H9 (cell line): ENCODE results near the gene TEX2. TPM values are rescaled to one million over a fixed set of nuclear protein-coding genes. Genes with fewer than 3 reads are reported as not detected.

Experiments
- DNase-seq: peaks from one replicate; pipeline ENCODE4 v3.0.0-alpha.2; 2017
- H2AFZ ChIP-seq: one replicate; pipeline ENCODE4 v1.6.1; 2013; ENCODE audit warnings: mild to moderate bottlenecking, low read length, control low read depth, moderate library complexity
- H2AK5ac ChIP-seq: 2 replicates; pipeline ENCODE4 v1.6.1; 2013; ENCODE audit warnings: low read length, control low read depth, mixed read lengths; ENCODE audit not compliant: insufficient read length
- H2BK120ac ChIP-seq: one replicate; pipeline ENCODE4 v1.6.1; 2013; ENCODE audit warnings: low read depth, mild to moderate bottlenecking, low read length, control low read depth, inconsistent platforms; ENCODE audit not compliant: poor library complexity, severe bottlenecking
- H2BK12ac ChIP-seq: 2 replicates; pipeline ENCODE4 v1.6.1; 2013; ENCODE audit warnings: low read length, control low read depth, mixed read lengths, low read depth; ENCODE audit not compliant: insufficient read length
- H2BK15ac ChIP-seq: 2 replicates; pipeline ENCODE4 v1.6.1; 2013; ENCODE audit warnings: low read depth, low read length, control low read depth
- H2BK20ac ChIP-seq: one replicate; pipeline ENCODE4 v1.6.1; 2013; ENCODE audit warnings: low read depth, mild to moderate bottlenecking, low read length, control low read depth, inconsistent platforms; ENCODE audit not compliant: poor library complexity, severe bottlenecking
- H2BK5ac ChIP-seq: 2 replicates; pipeline ENCODE4 v1.6.1; 2013; ENCODE audit warnings: low read length, control low read depth, mixed read lengths; ENCODE audit not compliant: insufficient read length
- H3K14ac ChIP-seq: 2 replicates; pipeline ENCODE4 v1.6.1; 2013; ENCODE audit warnings: low read length, control low read depth; ENCODE audit not compliant: insufficient read depth
- H3K18ac ChIP-seq: 2 replicates; pipeline ENCODE4 v1.6.1; 2013; ENCODE audit warnings: low read depth, mild to moderate bottlenecking, mixed read lengths, low read length, control low read depth; ENCODE audit not compliant: insufficient read length
- H3K23ac ChIP-seq: 2 replicates; pipeline ENCODE4 v1.6.1; 2013; ENCODE audit warnings: low read length, control low read depth, mixed read lengths, low read depth; ENCODE audit not compliant: insufficient read length
- H3K23me2 ChIP-seq: 2 replicates; pipeline ENCODE4 v1.6.1; 2013; ENCODE audit warnings: low read depth, mild to moderate bottlenecking, mixed read lengths, low read length, control low read depth; ENCODE audit not compliant: insufficient read length, poor library complexity, severe bottlenecking
- H3K27ac ChIP-seq: 2 replicates; pipeline ENCODE4 v1.5.1; 2013; ENCODE audit warnings: low read length, control low read depth, mixed read lengths, low read depth; ENCODE audit not compliant: insufficient read length
- H3K27me3 ChIP-seq: 2 replicates; pipeline ENCODE4 v1.6.1; 2013; ENCODE audit warnings: low read length, control low read depth, inconsistent platforms; ENCODE audit not compliant: insufficient read depth
- H3K4ac ChIP-seq: 2 replicates; pipeline ENCODE4 v1.6.1; 2013; ENCODE audit warnings: low read depth, mild to moderate bottlenecking, control low read depth, inconsistent platforms, low read length, moderate library complexity
- H3K4me1 ChIP-seq: 2 replicates; pipeline ENCODE4 v1.6.1; 2013; ENCODE audit warnings: low read length, control low read depth, inconsistent platforms; ENCODE audit not compliant: insufficient read depth
- H3K4me2 ChIP-seq: 2 replicates; pipeline ENCODE4 v1.6.1; 2013; ENCODE audit warnings: low read length, control low read depth, mixed read lengths; ENCODE audit not compliant: insufficient read length, insufficient read depth
- H3K56ac ChIP-seq: 2 replicates; pipeline ENCODE4 v1.6.1; 2013; ENCODE audit warnings: low read depth, mild to moderate bottlenecking, mixed read lengths, low read length, control low read depth; ENCODE audit not compliant: insufficient read length
- H3K79me1 ChIP-seq: 2 replicates; pipeline ENCODE4 v1.6.1; 2013; ENCODE audit warnings: low read depth, mild to moderate bottlenecking, moderate library complexity, low read length, control low read depth, inconsistent platforms; ENCODE audit not compliant: insufficient read depth, poor library complexity, severe bottlenecking
- H3K79me2 ChIP-seq: 2 replicates; pipeline ENCODE4 v1.6.1; 2013; ENCODE audit warnings: low read length, control low read depth, inconsistent platforms; ENCODE audit not compliant: insufficient read depth
- H3K9ac ChIP-seq: 2 replicates; pipeline ENCODE4 v1.6.1; 2013; ENCODE audit warnings: low read length, control low read depth, mixed read lengths; ENCODE audit not compliant: insufficient read length; ENCODE audit errors: extremely low read depth
- H3K9me3 ChIP-seq: one replicate; pipeline ENCODE4 v1.6.1; 2013; ENCODE audit warnings: low read depth, low read length, inconsistent platforms; ENCODE audit not compliant: control insufficient read depth
- H3T11ph ChIP-seq: one replicate; pipeline ENCODE4 v1.6.1; 2013; ENCODE audit warnings: mild to moderate bottlenecking, low read length, control low read depth, inconsistent platforms
- H4K20me1 ChIP-seq: one replicate; pipeline ENCODE4 v1.6.1; 2013; ENCODE audit not compliant: control insufficient read depth, insufficient read length, insufficient read depth
- H4K5ac ChIP-seq: 2 replicates; pipeline ENCODE4 v1.6.1; 2013; ENCODE audit warnings: low read depth, mild to moderate bottlenecking, mixed read lengths, low read length, control low read depth; ENCODE audit not compliant: insufficient read length
- H4K8ac ChIP-seq: replicated peaks from 2 replicates; pipeline ENCODE4 v1.6.1; 2013; ENCODE audit warnings: low read length, control low read depth, mixed read lengths, low read depth; ENCODE audit not compliant: insufficient read length
- H4K91ac ChIP-seq: 2 replicates; pipeline ENCODE4 v1.6.1; 2013; ENCODE audit warnings: low read depth, mild to moderate bottlenecking, moderate library complexity, mixed read lengths, low read length, control low read depth; ENCODE audit not compliant: insufficient read length
- H3K27ac Mint-ChIP-seq, 3 experiments: 2 replicates in 2 of 3; 3 replicates in 1 of 3; pipeline ENCODE4 v1.8.0; 2020 to 2021; ENCODE audit warnings: mixed read lengths in 3 of 3, mild to moderate bottlenecking in 1 of 3, moderate library complexity in 1 of 3
- H3K27me3 Mint-ChIP-seq: 2 replicates; pipeline ENCODE4 v1.8.0; 2021; ENCODE audit warnings: low read depth, mild to moderate bottlenecking, moderate library complexity, mixed read lengths
- H3K36me3 Mint-ChIP-seq, 3 experiments: 2 replicates in 2 of 3; 3 replicates in 1 of 3; pipeline ENCODE4 v1.8.0; 2020 to 2021; ENCODE audit warnings: low read depth in 3 of 3, mixed read lengths in 3 of 3; ENCODE audit not compliant: insufficient read depth in 1 of 3
- H3K4me1 Mint-ChIP-seq, 2 experiments: 2 replicates each; pipeline ENCODE4 v1.8.0; 2020; ENCODE audit warnings: mixed read lengths in 2 of 2
- H3K4me3 Mint-ChIP-seq, 2 experiments: 2 replicates in 1 of 2; 3 replicates in 1 of 2; pipeline ENCODE4 v1.8.0; 2020 to 2021; ENCODE audit warnings: mild to moderate bottlenecking in 2 of 2, mixed read lengths in 2 of 2, moderate library complexity in 1 of 2
- H3K9me3 Mint-ChIP-seq, 2 experiments: 2 replicates in 1 of 2; 3 replicates in 1 of 2; pipeline ENCODE4 v1.8.0; 2020; ENCODE audit warnings: mild to moderate bottlenecking in 2 of 2, mixed read lengths in 2 of 2, moderate library complexity in 1 of 2
- CTCF ChIP-seq: fragments of 200-600 bp; sonication (generic); conservative IDR thresholded peaks from 3 replicates; pipeline ENCODE4 v1.8.0; 2021; ENCODE audit warnings: antibody characterized with exemption, mild to moderate bottlenecking
- WGBS: extraction: QIAGEN DNeasy Blood & Tissue Kit; methylation state at CpG from one replicate; pipeline ENCODE4 v1.1.7; 2013; ENCODE audit warnings: missing lambda C conversion rate, low lambda C conversion rate, mixed read lengths; ENCODE audit not compliant: insufficient read length; ENCODE audit errors: extremely low coverage; 5-methylcytosine and 5-hydroxymethylcytosine counted together
- total RNA-seq: library from RNA; stranded (reverse); gene quantifications from 2 replicates; pipeline ENCODE4 v1.2.1, GENCODE V29; 2021

The TEX2 gene
- total RNA-seq, 1 experiment from 2014 or later = 12.2 TPM

GRCh38 chr17:64150237-64151015, 112.6 kb downstream of the TEX2 start:
- no peak overlapping the region for H2BK5ac ChIP-seq
- H3K27ac ChIP-seq = no peak overlapping the region
- Mint-ChIP-seq H3K27me3 (no peaks in the 10 kb centered on the region), H3K4me1 (peaks cover 17 to 30% of the 10 kb centered on the region in 2 experiments), H3K36me3 (peaks cover 0 to 22% (median 18%) of the 10 kb centered on the region in 3 experiments; a peak in 6 of 7 replicates), H3K27ac (no peak overlapping the region; a peak in 1 of 7 replicates), H3K9me3 (no peaks in the 10 kb centered on the region), H3K4me3 (no peak overlapping the region)
- H4K8ac ChIP-seq = no peak overlapping the region
- no peak overlapping the region for H3K4me2 ChIP-seq
- H3K14ac ChIP-seq = no peak overlapping the region
- no peak for DNase-seq
- no peaks in the 10 kb centered on the region; the same call in 1 of the 2 replicates for H3K4me1 ChIP-seq
- no peak overlapping the region for H3K23ac ChIP-seq
- H4K5ac ChIP-seq = no peak overlapping the region
- no peak overlapping the region for H2BK15ac ChIP-seq
- no peak overlapping the region for H3K56ac ChIP-seq
- no peaks in the 10 kb centered on the region for H3K79me2 ChIP-seq
- no peak overlapping the region for H4K91ac ChIP-seq
- TF ChIP-seq CTCF = no peak
- no peak overlapping the region for H2BK12ac ChIP-seq
- no peaks in the 10 kb centered on the region for H3K9me3 ChIP-seq
- H4K20me1 ChIP-seq = no peaks in the 10 kb centered on the region
- H2AFZ ChIP-seq = no peak overlapping the region
- H3K4ac ChIP-seq = no peak overlapping the region
- no CpG with 5 or more reads among the region's 5 CpGs for WGBS
- no peak overlapping the region for H3K9ac ChIP-seq
- H2BK20ac ChIP-seq = no peak overlapping the region
- H3K18ac ChIP-seq = no peak overlapping the region
- H2AK5ac ChIP-seq = no peak overlapping the region
- H3K27me3 ChIP-seq = no peaks in the 10 kb centered on the region
- no peaks in the 10 kb centered on the region for H3K79me1 ChIP-seq
- H3K23me2 ChIP-seq = peaks cover 7% of the 10 kb centered on the region
- no peak overlapping the region for H3T11ph ChIP-seq
- H2BK120ac ChIP-seq = no peak overlapping the region
